Measurements from ENCODE around the gene ARHGEF40. TPM values are rescaled to one million over a fixed set of nuclear protein-coding genes. Genes with fewer than 3 reads are reported as not detected.
"Not testable (repeated sequence)": the region's sequence is repeated elsewhere in the genome, so short reads cannot be mapped to it uniquely, and the experiment has no call there.

ARHGEF40 gene
- total RNA-seq, 2 donors from 2014 or later, result 12.0 to 17.3 TPM

- peaks cover 2% of the 10 kb centered on the region for H3K4me1 Mint-ChIP-seq
- H3K27me3 Mint-ChIP-seq, result peaks cover 24% of the 10 kb centered on the region
- no peak overlapping the region for H3K4me3 Mint-ChIP-seq
- H3K9me3 ChIP-seq (ENCODE audit: control insufficient read depth, low read length, poor library complexity, severe bottlenecking), result no peaks in the 10 kb centered on the region
- DNase-seq (no peak), ATAC-seq (no peak)
- H3K36me3 Mint-ChIP-seq (ENCODE audit: low read depth), result peaks cover 2% of the 10 kb centered on the region
- no peak overlapping the region for H3K27ac Mint-ChIP-seq
These were observed 37.6 kb upstream of the ARHGEF40 start for GRCh38 chr14:21032326-21033132.

DNA sequence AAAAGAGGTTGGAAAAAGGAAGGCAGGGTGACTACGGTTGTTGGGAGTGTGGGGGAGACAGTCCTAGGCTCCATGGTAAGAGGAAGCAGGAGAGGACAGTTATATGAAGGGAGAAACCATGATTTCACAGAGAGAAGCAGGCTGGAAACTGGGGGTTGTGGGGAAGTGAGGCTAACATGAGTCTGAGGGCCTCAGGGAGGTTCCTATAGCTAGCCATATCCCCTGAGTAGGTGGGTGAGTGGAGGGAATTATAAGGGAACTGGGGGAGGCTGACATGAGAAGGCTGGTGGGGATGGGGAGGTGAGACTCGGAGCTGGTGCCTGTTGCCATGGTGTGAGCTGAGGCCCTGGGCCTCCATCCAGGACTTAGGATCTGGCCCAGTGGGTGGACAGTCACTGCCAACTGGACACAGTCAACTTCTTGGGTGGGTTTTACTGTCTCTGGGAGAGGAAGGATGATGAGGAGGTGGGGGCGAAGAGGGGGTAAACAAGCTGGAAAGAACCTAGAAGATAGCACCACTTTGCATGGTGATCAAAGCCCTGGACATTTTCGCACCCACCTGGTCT is 36.9 kb upstream of the ARHGEF40 start:
- H3K27ac Mint-ChIP-seq, result no peak overlapping the region
- H3K4me3 Mint-ChIP-seq, result no peak overlapping the region
- H3K36me3 Mint-ChIP-seq (ENCODE audit: low read depth), result peaks cover 2% of the 10 kb centered on the region
- ATAC-seq, result no peak
- H3K4me1 Mint-ChIP-seq, result peaks cover 2% of the 10 kb centered on the region
- no peaks in the 10 kb centered on the region for H3K9me3 ChIP-seq (ENCODE audit: control insufficient read depth, low read length, poor library complexity, severe bottlenecking)
- DNase-seq, result no peak
- H3K27me3 Mint-ChIP-seq, result peaks cover 24% of the 10 kb centered on the region

DNA sequence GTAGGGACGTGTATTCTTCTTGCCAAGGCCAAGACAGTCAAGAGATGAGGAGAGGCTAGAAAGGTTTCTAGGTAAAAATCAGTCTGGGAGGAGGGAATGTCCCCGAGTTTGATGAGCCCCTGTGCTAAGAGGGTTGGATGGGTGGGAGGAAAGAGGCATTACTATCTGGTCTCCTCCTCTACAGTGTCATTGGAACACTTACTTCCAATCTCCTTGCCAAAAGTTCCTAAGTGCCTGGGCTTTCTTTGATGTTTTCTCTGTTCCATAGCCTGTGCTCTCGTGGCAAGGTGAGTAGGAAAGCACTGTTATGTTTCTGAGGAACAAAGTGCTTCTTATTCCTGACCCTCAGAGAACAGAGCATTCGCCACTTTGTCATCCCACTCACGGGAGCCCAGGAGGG is 35.4 kb upstream of the ARHGEF40 start, which contains the start of gene RNASE13:
Gene RNASE13, minus strand, starts transcription at position 101 of the 400 bp plus-strand sequence. CDS start 519 bp downstream, outside the sequence.
- H3K36me3 Mint-ChIP-seq (ENCODE audit: low read depth), result peaks cover 2% of the 10 kb centered on the region
- no peak within 1 kb of the TSS for H3K4me3 Mint-ChIP-seq
- H3K27ac Mint-ChIP-seq, result no peak within 1 kb of the TSS
- H3K27me3 Mint-ChIP-seq, result peaks cover 24% of the 10 kb centered on the region
- peaks cover 2% of the 10 kb centered on the region for H3K4me1 Mint-ChIP-seq
- H3K9me3 ChIP-seq (ENCODE audit: control insufficient read depth, low read length, poor library complexity, severe bottlenecking), result no peaks in the 10 kb centered on the region
- DNase-seq (no peak), ATAC-seq (no peak)

DNA sequence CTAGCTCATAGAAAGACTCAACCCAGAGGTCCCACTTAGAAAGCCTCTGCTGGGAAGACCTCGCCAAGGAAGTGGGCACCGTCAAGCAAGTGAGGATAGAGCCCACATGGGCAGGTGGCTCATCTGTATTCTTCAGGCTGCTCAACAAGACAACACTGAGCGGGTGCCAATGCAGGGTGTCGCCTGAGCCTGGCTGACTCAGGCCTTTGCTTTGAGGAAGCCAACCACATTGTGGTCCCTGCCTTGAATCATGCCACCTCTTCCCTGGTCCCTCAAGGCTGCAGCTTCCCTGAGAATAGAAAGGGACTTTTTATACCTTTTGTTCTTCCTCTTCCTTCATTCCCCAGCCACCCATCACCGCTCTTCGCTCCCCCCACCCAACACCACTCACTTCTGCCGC is 33.4 kb upstream of the ARHGEF40 start:
- H3K36me3 Mint-ChIP-seq (ENCODE audit: low read depth), result peaks cover 2% of the 10 kb centered on the region
- H3K4me3 Mint-ChIP-seq, result no peak overlapping the region
- DNase-seq, result no peak
- no peak overlapping the region for H3K27ac Mint-ChIP-seq
- peaks cover 20% of the 10 kb centered on the region for H3K27me3 Mint-ChIP-seq
- ATAC-seq, result no peak
- H3K9me3 ChIP-seq (ENCODE audit: control insufficient read depth, low read length, poor library complexity, severe bottlenecking), result no peaks in the 10 kb centered on the region
- peaks cover 6% of the 10 kb centered on the region for H3K4me1 Mint-ChIP-seq

- H3K27ac Mint-ChIP-seq, result no peak overlapping the region
- DNase-seq (no peak), ATAC-seq (no peak)
- H3K4me3 Mint-ChIP-seq, result no peak overlapping the region
- H3K4me1 Mint-ChIP-seq, result peaks cover 7% of the 10 kb centered on the region
- peaks cover 2% of the 10 kb centered on the region for H3K36me3 Mint-ChIP-seq (ENCODE audit: low read depth)
- H3K9me3 ChIP-seq (ENCODE audit: control insufficient read depth, low read length, poor library complexity, severe bottlenecking), result no peaks in the 10 kb centered on the region
- peaks cover 20% of the 10 kb centered on the region for H3K27me3 Mint-ChIP-seq
These were observed 32.9 kb upstream of the ARHGEF40 start for GRCh38 chr14:21037156-21037555.

DNA sequence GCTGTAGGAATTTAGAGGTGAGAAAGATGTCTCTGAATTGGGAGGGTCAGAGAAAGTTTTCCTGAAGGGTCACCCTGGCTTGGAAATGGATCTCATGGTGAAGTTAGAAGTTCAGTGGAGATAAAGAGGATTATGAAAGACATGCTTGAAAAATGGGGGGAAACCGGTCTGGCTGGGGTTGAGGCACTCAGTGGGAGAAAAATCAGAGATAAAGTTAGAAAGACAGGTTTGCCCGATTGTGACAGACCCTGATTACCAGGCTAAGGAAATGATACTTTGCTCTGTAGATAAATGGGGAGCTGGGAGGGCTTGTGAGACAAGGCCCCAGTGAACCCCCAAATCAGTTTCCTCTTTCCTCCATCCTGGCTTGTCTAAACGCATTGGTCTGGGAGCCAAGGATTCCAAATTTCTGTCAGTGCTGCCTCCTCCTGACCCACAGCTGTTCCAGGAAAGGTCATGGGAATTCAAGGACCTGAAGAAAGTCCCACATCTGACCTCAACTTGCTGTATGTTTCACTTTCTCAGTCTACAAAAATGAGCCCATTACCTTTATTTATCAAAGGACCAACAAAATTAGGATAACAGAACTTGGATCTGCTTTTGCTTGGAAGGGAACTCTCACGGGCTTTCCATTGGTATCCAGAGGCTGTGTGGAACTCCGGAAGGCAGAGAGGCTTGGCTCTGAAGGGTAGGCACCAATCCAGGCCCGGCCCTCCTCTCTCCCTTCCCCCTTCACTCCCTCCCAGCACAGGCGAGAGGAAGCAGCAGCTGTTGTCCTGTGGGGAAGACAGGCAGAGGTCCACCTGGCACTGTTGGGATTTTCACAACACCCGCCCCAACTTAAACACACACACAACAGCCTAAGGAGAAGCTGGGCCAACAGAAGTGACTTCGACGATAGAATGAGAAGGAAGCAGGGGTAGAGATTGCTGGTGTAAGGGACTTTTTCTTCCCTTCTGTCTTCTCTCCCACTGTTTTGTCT is 31.4 kb upstream of the ARHGEF40 start:
- Mint-ChIP-seq H3K4me1 (peaks cover 21% of the 10 kb centered on the region), H3K27ac (no peak overlapping the region), H3K36me3 (ENCODE audit: low read depth) (peaks cover 4% of the 10 kb centered on the region), H3K4me3 (no peak overlapping the region), H3K27me3 (peaks cover 15% of the 10 kb centered on the region)
- ATAC-seq (no peak), DNase-seq (no peak)
- no peaks in the 10 kb centered on the region for H3K9me3 ChIP-seq (ENCODE audit: control insufficient read depth, low read length, poor library complexity, severe bottlenecking)

DNA sequence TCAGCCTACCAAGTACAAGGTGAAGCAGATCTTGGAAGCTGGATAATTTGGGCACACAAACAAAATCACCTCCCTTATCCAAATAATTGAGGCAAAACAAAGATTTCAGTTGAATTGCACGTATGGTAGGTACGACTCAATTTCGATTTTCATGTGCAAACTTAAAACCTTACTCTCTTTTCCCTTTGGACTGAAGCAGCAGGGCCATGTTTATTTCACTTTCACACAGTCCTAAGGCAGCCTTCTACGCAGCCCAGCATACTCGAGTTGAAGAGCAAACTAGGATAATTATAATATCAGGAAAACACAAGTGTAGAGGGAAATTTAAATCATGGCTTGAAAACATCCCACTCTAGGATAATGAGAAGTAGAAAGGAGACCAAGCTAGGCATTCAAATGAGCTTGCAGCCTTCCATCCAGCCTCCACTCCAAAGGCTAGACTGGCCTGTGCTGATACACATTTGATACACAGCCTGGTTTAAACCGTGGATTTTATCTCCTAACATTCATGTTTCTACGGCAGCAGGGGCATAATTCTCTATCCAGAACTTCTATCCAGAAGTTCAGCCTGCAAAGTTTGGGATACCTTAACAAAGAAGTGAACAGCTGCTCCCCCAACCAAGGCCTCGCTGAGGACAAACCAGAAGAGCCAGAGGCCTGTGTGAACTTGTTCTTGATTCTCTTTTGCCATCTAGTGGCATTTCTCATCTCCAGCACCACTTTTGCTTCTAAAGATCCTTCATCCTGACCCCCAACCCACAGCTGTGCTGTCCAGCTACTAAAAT is 30.3 kb upstream of the ARHGEF40 start:
- H3K9me3 ChIP-seq (ENCODE audit: control insufficient read depth, low read length, poor library complexity, severe bottlenecking), result no peaks in the 10 kb centered on the region
- ATAC-seq, result peak; percentile 63
- Mint-ChIP-seq H3K27ac (no peak overlapping the region), H3K36me3 (ENCODE audit: low read depth) (peaks cover 4% of the 10 kb centered on the region), H3K4me3 (no peak overlapping the region), H3K27me3 (peaks cover 20% of the 10 kb centered on the region), H3K4me1 (peaks cover 29% of the 10 kb centered on the region)
- DNase-seq, result no peak

GRCh38 chr14:21040370-21040925 is 29.7 kb upstream of the ARHGEF40 start:
- Mint-ChIP-seq H3K27ac (no peak overlapping the region), H3K27me3 (peaks cover 21% of the 10 kb centered on the region), H3K4me1 (peaks cover 34% of the 10 kb centered on the region), H3K4me3 (no peak overlapping the region), H3K36me3 (ENCODE audit: low read depth) (peaks cover 4% of the 10 kb centered on the region)
- no peaks in the 10 kb centered on the region for H3K9me3 ChIP-seq (ENCODE audit: control insufficient read depth, low read length, poor library complexity, severe bottlenecking)
- no peak for DNase-seq
- ATAC-seq, result no peak

DNA sequence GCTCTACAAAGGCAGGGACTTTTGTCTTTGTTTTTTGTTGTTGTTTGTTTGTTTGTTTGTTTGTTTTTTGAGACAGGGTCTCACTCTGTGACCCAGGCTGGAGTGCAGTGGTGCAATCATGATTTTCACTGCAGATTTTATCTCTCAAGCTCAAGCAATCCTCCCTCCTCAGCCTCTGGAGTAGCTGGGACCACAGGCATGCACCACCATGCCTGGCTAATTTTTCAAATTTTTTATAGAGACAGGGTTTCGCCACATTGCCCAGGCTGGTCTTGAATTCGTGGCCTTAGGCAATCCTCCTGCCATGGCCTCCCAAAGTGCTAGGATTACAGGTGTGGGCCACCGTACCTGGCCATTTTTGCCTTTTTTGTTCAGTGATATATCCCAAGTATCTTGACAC is 29.2 kb upstream of the ARHGEF40 start:
- ATAC-seq; H3K4me3 Mint-ChIP-seq; H3K36me3 Mint-ChIP-seq (ENCODE audit: low read depth); H3K9me3 ChIP-seq (ENCODE audit: control insufficient read depth, low read length, poor library complexity, severe bottlenecking); H3K27ac Mint-ChIP-seq; DNase-seq: not testable (repeated sequence)
- Mint-ChIP-seq H3K4me1 (peaks cover 34% of the 10 kb centered on the region), H3K27me3 (peaks cover 17% of the 10 kb centered on the region)

- Mint-ChIP-seq H3K4me3 (no peak within 1 kb of the TSS), H3K27ac (peak within 1 kb of the TSS; percentile 92), H3K4me1 (peaks cover 34% of the 10 kb centered on the region), H3K27me3 (peaks cover 17% of the 10 kb centered on the region), H3K36me3 (ENCODE audit: low read depth) (peaks cover 4% of the 10 kb centered on the region)
- H3K9me3 ChIP-seq (ENCODE audit: control insufficient read depth, low read length, poor library complexity, severe bottlenecking), result no peaks in the 10 kb centered on the region
- DNase-seq, result no peak
- no peak for ATAC-seq
These were observed 28.2 kb upstream of the ARHGEF40 start, which contains the start of gene RNASE7 for GRCh38 chr14:21041676-21042433. Gene RNASE7, plus strand, starts transcription at chr14:21042362. Its CDS starts 631 bp downstream, at chr14:21042993.

DNA sequence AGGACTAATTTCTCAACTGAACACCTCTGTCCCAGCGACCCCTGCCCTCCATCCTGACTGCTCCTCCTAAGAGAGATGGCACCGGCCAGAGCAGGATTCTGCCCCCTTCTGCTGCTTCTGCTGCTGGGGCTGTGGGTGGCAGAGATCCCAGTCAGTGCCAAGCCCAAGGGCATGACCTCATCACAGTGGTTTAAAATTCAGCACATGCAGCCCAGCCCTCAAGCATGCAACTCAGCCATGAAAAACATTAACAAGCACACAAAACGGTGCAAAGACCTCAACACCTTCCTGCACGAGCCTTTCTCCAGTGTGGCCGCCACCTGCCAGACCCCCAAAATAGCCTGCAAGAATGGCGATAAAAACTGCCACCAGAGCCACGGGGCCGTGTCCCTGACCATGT is 27.2 kb upstream of the ARHGEF40 start:
- DNase-seq, result no peak
- Mint-ChIP-seq H3K27ac (peak overlapping the region; percentile 92), H3K36me3 (ENCODE audit: low read depth) (peaks cover 4% of the 10 kb centered on the region), H3K27me3 (peaks cover 17% of the 10 kb centered on the region), H3K4me1 (peaks cover 34% of the 10 kb centered on the region), H3K4me3 (no peak overlapping the region)
- no peaks in the 10 kb centered on the region for H3K9me3 ChIP-seq (ENCODE audit: control insufficient read depth, low read length, poor library complexity, severe bottlenecking)
- ATAC-seq, result no peak
